GM19099 (cell line): Measurements from ENCODE around the gene POU2F3.

ENCODE experiments used
- POLR2A ChIP-seq: IDR thresholded peaks from 3 replicates; pipeline ENCODE4 v1.6.1; 2011; ENCODE audit warnings: low read depth; ENCODE audit not compliant: insufficient read length; ENCODE audit errors: extremely low read depth

Gene POU2F3

DNA sequence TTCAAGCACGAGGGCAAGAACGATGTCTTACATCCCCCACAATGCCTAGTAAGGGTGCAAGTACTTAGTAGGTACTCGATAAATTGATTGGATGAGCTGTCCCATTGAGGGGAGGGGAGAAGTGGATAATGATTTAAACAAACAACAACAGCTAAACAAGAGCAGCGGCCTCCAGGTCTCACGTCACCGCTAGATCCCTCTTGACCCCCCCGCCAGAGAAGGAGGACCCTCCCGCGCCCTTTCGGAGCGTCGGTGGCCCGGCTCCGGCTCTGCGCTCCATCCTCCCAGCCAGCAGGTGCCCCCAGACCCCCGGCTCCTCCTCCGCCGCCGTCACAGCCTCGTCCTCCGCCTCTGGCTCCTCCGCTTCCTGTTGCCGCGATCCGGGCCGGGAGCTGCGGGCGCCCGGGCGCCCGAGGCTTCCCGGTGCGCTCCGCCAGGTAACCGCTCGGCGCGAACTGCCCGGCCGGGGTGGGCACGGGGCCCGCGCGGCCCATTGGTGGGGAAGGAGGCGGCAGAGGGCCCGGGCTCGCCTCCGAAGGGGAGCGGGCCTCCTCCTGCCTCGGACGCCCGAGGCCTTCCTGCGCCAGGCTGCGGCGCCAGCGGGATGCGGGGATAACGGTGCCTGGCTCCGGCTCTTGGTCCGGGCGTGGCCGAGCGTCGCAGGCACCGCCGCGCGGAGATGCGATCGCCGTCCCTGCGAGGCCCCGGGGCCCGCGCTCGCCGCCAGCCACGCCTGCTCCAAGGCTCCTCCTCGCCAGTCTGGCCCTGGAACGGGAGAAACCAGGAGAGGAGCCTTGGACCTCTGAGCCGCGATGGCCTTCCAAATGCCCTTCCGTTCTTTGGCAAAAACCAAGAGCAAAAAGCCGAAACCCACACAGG is 85.2 kb downstream of the POU2F3 start, which contains the start of gene TLCD5:
TLCD5 (plus strand) TSS at position 368 of the 879 bp plus-strand sequence. CDS start 2,143 bp downstream, outside the sequence.
- peak; percentile 25 for TF ChIP-seq POLR2A

DNA sequence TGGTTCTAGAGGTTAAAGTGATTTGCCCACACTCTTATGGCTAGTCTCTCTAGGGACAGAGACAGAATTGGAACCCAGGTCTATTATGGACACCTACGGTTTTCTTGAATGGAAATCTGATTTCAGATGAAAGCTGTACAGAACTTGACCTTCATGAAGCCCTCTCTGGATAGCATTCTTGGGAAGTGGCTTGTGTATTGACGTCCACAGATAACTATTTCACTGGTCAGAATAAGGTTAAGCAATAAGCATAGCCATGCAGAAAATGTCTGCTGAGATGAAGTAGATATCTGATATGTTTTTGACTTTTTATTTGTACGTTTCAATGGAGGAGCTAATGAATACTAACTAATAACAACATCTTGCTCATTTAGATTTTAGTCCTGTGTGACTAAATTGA is 86.3 kb downstream of the POU2F3 start:
- TF ChIP-seq POLR2A: no peak

DNA sequence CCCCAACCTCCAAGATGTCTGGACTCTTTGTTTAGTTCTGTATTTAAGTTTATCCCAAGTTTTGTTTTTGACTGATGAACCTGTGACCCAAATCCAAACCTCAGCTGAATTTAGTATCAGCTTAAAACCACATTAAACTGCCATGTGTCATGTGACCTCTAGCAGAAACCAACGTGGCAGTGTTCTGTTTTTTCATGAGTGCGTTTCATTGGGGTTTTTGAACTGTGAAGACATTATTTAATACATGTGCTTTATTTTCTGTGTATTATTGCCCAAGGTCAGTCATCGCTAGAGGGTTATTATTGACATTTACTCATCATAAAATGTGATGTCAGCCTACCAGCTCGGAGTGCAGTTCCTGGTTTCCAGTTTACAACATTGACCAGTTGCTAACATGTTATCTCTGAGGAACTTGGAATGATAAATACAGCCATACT is 86.9 kb downstream of the POU2F3 start:
- no peak for TF ChIP-seq POLR2A

DNA sequence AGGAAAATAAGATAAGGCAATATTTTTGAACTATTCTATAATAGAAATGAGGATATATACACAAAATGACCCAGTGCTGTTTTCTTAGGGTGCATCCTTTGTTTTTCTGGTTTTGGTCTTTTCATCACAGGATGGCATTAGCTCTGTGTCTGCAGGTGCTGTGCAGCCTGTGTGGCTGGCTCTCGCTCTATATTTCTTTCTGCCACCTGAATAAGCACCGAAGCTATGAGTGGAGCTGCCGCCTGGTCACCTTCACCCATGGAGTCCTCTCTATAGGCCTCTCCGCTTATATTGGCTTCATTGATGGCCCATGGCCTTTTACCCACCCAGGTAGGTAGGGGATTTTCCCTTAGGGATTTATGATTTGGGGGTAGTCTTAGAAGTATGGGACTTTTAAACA is 87.4 kb downstream of the POU2F3 start:
- no peak for TF ChIP-seq POLR2A

DNA sequence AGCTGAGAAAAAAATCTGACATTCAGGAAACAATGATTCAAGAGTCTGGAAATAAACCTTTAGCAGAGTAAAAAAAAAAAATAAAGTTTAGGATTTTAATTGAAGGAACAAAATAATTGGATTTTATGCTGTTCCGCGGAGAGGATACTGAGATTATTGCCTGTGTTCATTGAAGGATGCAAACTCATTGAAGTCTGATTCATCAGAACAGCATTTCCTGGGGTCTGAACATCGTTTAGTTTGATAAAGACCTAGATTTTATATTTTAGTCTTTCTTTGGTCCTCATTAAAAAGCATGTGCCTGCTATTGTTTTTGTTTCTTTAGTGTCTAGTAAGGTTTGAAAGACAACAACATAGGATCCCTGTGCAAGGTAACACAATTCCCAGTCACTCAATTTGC is 89.6 kb downstream of the POU2F3 start:
- no peak for TF ChIP-seq POLR2A

DNA sequence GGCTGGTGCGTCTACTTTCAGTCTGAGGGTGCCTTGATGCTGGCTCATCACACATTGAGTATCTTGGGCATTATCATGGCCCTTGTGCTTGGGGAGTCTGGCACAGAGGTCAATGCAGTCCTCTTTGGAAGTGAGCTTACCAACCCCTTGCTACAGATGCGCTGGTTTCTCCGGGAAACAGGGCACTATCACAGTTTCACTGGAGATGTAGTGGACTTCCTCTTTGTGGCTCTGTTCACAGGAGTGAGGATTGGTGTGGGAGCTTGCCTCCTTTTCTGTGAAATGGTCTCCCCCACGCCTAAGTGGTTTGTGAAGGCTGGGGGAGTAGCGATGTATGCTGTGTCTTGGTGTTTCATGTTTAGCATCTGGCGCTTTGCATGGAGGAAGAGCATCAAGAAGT is 90.1 kb downstream of the POU2F3 start:
- TF ChIP-seq POLR2A: no peak

DNA sequence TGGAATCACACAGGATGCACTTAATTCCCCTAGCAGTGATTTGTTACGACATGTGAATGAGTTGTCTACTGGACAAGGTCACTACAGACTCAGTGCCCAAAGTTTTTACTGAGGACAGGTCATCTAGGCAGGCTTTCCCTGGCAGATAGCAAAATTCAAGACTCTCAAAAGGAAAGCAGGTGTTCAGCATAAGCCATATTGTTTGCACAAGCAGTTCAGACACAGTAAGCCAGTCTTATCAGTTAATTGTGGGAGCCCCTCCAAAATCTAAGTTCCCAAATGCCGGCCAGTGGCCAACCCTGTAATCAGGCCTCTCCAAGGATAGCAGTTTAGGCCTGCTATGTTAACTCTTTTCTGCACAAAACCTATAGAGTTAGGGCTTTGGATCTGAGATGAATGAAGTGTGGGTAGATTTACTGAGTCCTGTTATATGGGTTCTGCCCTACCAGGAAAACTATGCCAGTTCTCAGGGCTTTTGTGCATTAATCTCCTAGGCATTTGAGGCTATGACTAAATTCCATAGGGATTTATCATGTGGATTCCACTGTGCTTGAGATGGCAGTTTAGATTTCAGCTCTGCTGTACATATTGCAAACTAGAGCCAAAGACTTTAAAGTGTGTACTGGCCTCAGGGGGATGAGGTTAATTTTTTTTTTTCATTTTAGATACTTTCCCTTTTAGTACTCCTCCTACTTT is 91.5 kb downstream of the POU2F3 start:
- no peak for TF ChIP-seq POLR2A

DNA sequence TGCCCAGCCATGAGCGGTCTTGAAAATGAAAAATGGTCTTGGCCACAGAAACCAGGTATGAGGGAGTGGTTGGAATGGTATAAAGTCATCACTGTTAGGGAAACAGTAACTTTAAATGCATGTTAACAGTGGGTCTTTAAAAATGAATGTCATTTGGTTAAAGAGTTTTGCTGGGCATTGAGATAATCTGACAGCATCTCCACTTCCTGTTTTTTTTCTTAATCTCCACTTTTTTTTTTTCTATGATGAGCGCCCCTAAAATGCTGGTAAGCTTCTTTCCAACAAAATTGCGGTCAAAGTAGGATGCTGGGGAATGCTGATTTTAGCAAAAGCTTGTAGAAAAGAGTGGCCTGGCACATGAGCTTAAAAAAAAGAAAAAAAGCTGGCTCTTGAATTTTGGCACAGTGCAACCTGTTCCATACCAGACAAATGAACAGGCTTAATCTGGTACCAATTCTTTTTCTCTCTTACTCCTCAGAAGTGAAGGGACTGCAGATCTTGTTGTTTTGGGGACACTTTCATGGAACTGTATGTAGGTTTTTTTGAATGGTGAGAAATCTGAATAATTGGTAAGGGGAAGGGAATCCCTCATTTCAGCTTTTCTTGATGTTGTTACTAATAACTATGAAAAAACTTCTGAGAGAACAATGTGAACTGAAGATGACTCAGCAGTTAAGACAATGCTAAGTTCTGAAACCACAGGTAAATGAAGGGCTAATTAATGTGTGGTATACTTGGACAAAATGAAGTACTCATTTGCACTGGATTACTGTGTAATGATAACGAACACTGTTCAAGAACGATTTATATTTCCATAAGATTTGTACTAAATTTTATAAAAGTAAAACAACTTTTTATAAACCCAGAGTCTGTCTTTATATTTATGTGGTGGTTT is 93.1 kb downstream of the POU2F3 start:
- TF ChIP-seq POLR2A: no peak

DNA sequence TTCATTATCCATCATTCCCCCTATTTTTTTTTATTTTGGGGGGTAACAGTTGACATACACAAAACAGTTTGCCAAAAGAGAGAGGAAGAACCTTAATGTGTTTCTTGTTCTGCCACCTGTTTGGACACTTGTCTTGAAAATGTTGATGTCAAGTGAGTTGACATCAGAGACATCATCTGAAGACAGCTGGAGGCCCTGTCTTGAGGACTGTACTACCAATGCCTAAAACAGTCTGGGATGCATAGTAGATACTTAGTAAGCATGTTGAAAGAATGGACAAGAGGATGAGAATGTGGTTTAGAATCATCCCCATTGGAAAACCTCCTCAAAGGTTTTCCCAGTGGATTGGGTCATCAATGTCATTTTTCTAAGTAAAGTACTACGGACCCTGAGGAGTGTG is 93.9 kb downstream of the POU2F3 start:
- no peak for TF ChIP-seq POLR2A

DNA sequence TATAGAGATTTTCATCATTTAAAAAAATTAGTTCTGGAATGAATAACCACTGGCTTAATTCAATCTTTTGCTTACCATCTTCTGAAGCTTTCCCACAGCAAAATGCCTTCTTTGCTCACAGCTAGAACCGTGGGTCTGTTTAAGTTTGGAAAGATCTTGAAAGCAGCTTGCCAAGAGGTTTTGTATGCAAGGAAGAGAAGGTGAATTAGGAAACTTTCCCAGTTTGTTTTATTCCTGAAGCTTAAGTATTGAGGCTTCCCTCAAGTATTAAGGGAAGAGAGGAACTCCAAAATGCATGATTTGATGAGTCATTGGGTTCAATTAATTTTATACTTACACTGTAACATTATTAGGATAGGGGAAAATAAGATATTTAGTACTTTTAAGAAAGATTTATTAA is 94.4 kb downstream of the POU2F3 start:
- no peak for TF ChIP-seq POLR2A

DNA sequence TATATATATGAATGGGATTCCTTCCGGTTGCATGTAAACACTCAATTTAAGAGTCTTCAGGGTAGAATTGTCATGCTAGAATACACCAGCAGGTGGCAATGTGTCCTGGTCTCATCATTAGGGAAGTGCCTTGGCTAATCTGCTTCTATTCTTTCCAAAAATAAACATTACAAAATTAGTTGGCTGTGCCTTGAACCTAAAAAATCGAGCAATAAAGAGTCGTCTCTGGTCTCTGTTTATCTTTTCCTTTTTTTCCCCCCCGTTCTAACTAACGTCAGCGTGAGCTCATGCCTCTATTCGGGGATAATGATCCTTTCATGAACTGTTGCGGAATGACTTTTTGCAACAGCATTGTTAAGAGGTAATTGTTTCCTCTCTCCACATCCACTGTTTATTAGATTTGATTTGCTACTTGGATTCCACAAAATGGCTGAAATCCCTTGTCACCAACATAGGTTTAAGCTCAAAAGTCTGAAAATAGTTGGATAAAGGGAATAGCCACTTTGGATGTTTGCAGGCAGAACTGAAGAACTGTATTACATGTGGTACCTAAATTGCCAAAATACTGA is 95.0 kb downstream of the POU2F3 start:
- no peak for TF ChIP-seq POLR2A

DNA sequence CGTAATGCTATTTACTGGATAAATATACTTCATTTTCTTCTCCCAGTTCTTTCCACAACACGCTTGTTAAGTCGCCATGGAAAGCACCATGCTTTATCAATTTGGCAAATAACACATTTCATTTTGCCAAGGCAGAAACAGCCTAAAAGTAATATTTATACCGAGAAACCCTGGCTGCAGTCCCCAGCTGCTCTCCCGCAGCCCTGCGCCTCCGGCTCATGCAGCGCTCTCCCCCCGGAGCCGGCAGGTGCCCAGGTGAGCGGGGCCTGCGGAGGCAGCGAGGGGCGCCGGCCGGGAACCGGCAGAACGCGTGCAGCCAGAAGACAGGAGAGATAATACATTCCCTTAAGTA is 95.6 kb downstream of the POU2F3 start:
- no peak for TF ChIP-seq POLR2A

DNA sequence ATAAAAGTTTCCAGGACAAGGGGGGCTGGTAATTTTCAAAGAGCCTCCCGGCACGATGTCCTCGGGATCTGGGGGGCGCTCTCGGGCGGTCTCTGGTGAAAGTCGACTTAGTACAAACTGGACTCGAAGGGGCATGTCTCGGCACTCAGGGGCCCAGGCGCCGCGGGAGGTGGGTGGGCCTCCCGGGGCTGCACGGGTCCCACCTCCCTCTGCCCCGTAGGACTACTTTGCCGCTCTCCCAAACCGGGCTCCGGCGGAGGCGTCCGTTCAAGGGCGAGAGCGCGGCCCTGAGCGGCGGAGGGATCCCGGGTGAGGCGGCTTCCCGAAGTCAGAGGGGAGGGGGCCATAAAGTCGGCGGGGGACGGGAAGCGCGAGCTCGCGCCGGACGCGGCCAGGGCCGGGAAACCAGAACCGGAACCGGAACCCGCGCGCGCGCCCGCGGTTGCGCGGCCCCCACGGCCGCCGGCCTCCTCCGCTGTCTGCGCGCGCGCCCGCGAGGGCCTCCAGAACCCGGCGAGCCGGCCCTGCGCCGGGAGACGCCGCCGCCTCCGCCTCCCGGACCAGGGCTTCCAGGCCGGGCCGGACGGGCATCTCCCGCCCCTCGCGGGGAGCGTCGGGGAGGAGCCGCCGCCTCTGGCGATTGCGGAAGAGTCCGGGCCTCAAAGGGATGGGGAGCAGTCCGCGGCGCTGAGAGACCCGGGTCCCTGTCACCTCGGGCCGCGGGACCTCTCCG is 96.1 kb downstream of the POU2F3 start, which contains the start of gene ARHGEF12:
ARHGEF12 (plus strand) TSS at position 506 of the 733 bp plus-strand sequence. CDS start 831 bp downstream, outside the sequence.
- TF ChIP-seq POLR2A: peak; percentile 78

DNA sequence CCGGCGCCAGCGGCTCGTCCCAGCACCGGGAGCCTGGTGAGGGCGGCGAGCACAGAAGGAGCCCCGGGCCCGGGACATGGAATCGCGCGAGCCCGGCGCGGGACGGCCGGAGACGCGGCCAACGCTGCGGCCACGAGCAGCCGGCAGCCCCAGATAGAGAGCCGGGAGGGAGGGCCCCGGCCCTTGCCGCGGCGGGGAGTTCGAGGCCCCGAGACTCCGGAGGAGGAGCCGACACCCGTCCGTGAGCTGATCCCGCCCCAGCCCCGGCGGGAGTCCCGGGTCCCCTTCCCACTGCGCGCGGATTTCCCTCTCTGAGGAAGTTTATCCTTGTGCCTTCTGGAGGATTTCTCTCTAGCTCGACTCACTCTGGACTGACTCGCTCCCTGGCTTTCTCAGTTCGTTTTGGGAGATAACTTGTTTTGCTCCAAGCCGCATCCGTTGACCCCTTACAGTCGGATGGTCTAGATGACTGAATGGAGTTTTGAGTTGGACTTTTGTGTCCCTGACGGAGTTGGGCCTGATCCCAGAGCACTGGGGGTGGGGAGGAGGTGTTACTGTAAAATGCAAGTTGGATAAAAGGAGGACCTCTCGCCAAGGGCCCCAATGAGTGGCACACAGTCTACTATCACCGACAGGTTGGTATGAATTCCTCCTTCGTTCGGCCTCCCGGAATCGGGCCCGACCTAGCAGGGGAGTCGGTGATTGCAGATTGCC is 96.9 kb downstream of the POU2F3 start:
- TF ChIP-seq POLR2A: no peak
